ENCODE measurements around the gene CSPG5. TPM values are rescaled to one million over a fixed set of nuclear protein-coding genes. Genes with fewer than 3 reads are reported as not detected.

Gene CSPG5
- total and polyA plus RNA-seq, 4 donors: 78.2 to 338 (median 196) TPM

DNA sequence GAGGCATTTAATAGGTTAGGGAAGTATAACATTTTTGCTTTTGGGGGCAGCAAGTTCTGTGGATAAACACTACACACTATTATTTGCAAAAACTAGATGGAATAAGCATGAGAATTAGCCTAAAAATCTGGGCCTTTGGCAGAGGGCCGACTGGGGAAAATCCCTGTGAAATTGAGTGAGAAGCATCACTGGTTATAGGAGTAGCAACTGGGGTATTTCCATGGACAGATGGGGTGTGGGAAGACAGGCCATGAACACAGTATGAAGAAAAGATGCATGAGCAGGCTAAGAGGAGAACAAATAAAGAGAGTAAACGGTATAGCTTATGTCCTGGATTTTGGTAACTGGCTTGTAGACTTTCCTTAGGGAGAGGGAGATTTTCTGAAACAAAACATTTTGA, 32.9 kb upstream of the CSPG5 start:
- H3K27ac ChIP-seq (ENCODE audit: low read depth, low read length): no peak overlapping the region
- DNase-seq (ENCODE audit: low read depth in 4 of 6, low spot score in 6 of 6): peak in 1 of 6 donors; percentile 58
- peaks cover 5% of the 10 kb centered on the region for H3K4me1 ChIP-seq (ENCODE audit: control insufficient read depth, insufficient read depth, low read length)
- H3K9me3 ChIP-seq (ENCODE audit: control insufficient read depth, insufficient read depth, low read length): no peaks in the 10 kb centered on the region
- no peaks in the 10 kb centered on the region for H3K27me3 ChIP-seq (ENCODE audit: control insufficient read depth, insufficient read depth, low read length)
- H3K4me3 ChIP-seq (ENCODE audit: low read depth, low read length): no peak overlapping the region
- 81% methylated on average over 2 of the region's 2 CpGs for WGBS (ENCODE audit: insufficient coverage)
- H3K36me3 ChIP-seq (ENCODE audit: control insufficient read depth, insufficient read depth, low read length): peaks cover 34% of the 10 kb centered on the region

DNA sequence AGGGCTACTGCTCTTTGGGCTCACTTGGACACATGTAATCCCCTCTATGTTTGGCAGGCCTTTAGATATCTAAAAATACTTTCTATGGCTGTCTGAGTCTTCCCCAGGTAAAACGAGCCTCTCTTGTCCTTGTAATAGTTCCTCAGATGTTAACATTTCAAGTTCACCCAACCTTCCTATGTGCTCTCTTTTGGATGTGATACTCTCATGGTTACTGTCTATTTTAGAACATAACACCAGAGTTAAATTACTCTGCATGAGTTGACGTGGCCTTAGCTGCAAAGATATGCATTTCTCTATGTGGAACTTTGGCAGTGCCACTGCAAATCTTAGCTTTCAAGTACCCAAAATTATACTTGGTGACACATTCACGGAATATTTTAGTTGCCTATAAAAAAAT, 31.9 kb upstream of the CSPG5 start:
- Histone ChIP-seq H3K9me3 (ENCODE audit: control insufficient read depth, insufficient read depth, low read length) (no peaks in the 10 kb centered on the region), H3K4me1 (ENCODE audit: control insufficient read depth, insufficient read depth, low read length) (peaks cover 5% of the 10 kb centered on the region), H3K36me3 (ENCODE audit: control insufficient read depth, insufficient read depth, low read length) (peaks cover 30% of the 10 kb centered on the region), H3K4me3 (ENCODE audit: low read depth, low read length) (no peak overlapping the region), H3K27me3 (ENCODE audit: control insufficient read depth, insufficient read depth, low read length) (no peaks in the 10 kb centered on the region), H3K27ac (ENCODE audit: low read depth, low read length) (no peak overlapping the region)
- peak in 1 of 6 donors; percentile 47 for DNase-seq (ENCODE audit: low read depth in 4 of 6, low spot score in 6 of 6)
- 100% methylated on average over 1 of the region's 3 CpGs for WGBS (ENCODE audit: insufficient coverage)

DNA sequence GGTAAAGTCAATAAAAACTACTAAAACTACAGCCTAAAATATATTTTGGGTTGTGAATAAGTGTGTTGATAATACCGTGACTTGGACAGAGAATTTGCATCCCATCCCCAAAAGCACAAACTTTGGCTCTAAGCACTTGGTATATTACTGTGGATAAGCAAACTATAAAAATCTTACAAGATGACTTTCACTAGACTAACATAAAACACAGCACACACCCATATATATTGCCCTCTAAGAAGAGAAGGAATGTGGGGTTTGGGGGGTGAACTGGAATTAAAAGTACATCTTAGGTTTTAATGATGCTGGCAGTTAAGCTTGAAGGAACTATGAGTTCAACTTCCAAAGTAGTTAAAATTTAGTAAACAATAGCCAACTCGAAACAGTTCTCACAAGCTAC, 28.7 kb upstream of the CSPG5 start:
- Histone ChIP-seq H3K4me1 (ENCODE audit: control insufficient read depth, insufficient read depth, low read length) (no peaks in the 10 kb centered on the region), H3K27me3 (ENCODE audit: control insufficient read depth, insufficient read depth, low read length) (no peaks in the 10 kb centered on the region), H3K36me3 (ENCODE audit: control insufficient read depth, insufficient read depth, low read length) (peaks cover 37% of the 10 kb centered on the region), H3K4me3 (ENCODE audit: low read depth, low read length) (no peak overlapping the region), H3K27ac (ENCODE audit: low read depth, low read length) (no peak overlapping the region), H3K9me3 (ENCODE audit: control insufficient read depth, insufficient read depth, low read length) (no peaks in the 10 kb centered on the region)
- no CpG with 5 or more reads among the region's 2 CpGs for WGBS (ENCODE audit: insufficient coverage)
- DNase-seq (ENCODE audit: low read depth in 4 of 6, low spot score in 6 of 6): no peak

DNA sequence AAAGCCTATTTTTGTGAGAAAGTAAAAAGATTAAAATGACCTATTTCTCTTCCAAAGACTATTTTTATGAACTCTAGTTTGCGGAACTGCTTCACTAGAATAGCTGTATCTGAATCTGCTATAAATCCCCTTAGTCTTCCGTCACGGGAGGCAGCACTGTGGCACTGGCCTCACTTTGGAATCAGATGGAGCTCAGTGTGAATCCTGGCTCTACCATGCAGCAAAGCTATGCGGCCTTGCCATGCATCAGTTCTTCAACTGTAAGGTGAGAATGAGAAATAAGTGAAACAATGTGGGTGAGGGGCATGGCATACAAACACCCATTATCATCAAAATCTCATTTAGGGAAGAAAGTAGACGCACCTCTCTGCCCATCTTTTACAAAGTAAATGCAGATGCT, 27.5 kb upstream of the CSPG5 start:
- no peak overlapping the region for H3K27ac ChIP-seq (ENCODE audit: low read depth, low read length)
- H3K4me3 ChIP-seq (ENCODE audit: low read depth, low read length): no peak overlapping the region
- H3K9me3 ChIP-seq (ENCODE audit: control insufficient read depth, insufficient read depth, low read length): no peaks in the 10 kb centered on the region
- 79% methylated on average over 3 of the region's 5 CpGs for WGBS (ENCODE audit: insufficient coverage)
- peaks cover 35% of the 10 kb centered on the region for H3K36me3 ChIP-seq (ENCODE audit: control insufficient read depth, insufficient read depth, low read length)
- DNase-seq (ENCODE audit: low read depth in 4 of 6, low spot score in 6 of 6): peak in 1 of 6 donors; percentile 27
- peaks cover 10% of the 10 kb centered on the region for H3K4me1 ChIP-seq (ENCODE audit: control insufficient read depth, insufficient read depth, low read length)
- H3K27me3 ChIP-seq (ENCODE audit: control insufficient read depth, insufficient read depth, low read length): no peaks in the 10 kb centered on the region

DNA sequence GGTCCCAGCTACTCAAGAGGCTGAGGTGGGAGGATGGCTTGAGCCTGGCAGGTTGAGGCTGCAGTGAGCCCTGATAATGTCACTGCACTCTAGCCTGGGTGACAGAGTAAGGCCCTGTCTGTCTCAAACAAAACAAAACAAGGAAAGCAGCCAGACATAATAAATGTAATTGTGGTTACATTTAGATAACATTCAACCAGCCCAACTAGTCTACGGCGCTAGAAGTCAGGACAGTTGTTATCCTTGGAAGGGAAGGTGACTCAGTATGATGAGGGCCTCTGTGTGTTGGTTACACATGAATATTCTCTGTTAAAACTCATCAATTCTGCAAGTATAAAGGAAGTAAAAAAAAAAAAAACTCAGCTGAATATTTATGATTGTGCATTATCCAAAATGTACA, 27.0 kb upstream of the CSPG5 start:
- Histone ChIP-seq H3K27me3 (ENCODE audit: control insufficient read depth, insufficient read depth, low read length) (no peaks in the 10 kb centered on the region), H3K9me3 (ENCODE audit: control insufficient read depth, insufficient read depth, low read length) (no peaks in the 10 kb centered on the region), H3K4me1 (ENCODE audit: control insufficient read depth, insufficient read depth, low read length) (peaks cover 13% of the 10 kb centered on the region), H3K4me3 (ENCODE audit: low read depth, low read length) (no peak overlapping the region), H3K27ac (ENCODE audit: low read depth, low read length) (no peak overlapping the region), H3K36me3 (ENCODE audit: control insufficient read depth, insufficient read depth, low read length) (peaks cover 35% of the 10 kb centered on the region)
- WGBS (ENCODE audit: insufficient coverage): no CpG with 5 or more reads among the region's 2 CpGs
- DNase-seq (ENCODE audit: low read depth in 4 of 6, low spot score in 6 of 6): no peak

DNA sequence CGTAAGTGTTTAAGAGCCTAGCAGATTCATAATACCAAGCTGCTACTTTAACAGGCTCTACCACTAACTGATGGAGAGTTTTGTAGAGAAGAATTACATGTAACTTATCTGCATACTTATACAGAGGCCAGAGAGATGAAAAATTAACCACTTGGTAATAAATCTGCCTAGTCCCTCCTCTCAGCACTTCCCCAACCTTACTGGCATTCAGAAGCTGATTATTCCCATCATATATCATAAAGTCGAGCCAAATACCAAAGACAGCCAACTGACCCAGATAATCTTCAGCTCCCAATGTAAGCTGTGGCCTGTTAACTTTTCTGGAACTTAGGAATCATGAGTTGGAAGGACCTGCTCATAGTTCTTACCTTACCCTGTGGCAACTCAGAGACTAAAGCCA, 25.5 kb upstream of the CSPG5 start:
- no peak for DNase-seq (ENCODE audit: low read depth in 4 of 6, low spot score in 6 of 6)
- Histone ChIP-seq H3K27me3 (ENCODE audit: control insufficient read depth, insufficient read depth, low read length) (no peaks in the 10 kb centered on the region), H3K4me3 (ENCODE audit: low read depth, low read length) (no peak overlapping the region), H3K4me1 (ENCODE audit: control insufficient read depth, insufficient read depth, low read length) (peaks cover 16% of the 10 kb centered on the region), H3K27ac (ENCODE audit: low read depth, low read length) (no peak overlapping the region), H3K9me3 (ENCODE audit: control insufficient read depth, insufficient read depth, low read length) (no peaks in the 10 kb centered on the region), H3K36me3 (ENCODE audit: control insufficient read depth, insufficient read depth, low read length) (peaks cover 24% of the 10 kb centered on the region)
- no CpG with 5 or more reads among the region's 2 CpGs for WGBS (ENCODE audit: insufficient coverage)

DNA sequence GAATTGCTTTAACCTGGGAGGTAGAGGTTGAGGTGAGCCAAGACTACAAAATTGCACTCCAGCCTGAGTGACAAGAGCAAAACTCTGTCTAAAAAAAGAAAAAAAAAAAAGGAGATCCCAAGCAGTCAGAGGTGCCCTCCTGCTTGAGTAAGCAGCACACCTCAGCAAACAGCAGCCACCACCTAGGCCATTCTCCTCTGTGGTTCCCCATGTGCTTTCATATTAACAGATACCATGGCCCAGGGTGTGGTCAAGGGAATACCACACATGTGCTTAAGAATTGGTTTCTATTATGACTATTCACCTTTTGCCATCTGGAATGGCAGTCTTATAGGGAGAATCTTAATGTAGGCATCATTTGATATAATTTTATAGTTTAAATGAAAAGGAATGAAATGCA, 24.7 kb upstream of the CSPG5 start:
- H3K9me3 ChIP-seq (ENCODE audit: control insufficient read depth, insufficient read depth, low read length): no peaks in the 10 kb centered on the region
- H3K4me1 ChIP-seq (ENCODE audit: control insufficient read depth, insufficient read depth, low read length): peaks cover 16% of the 10 kb centered on the region
- no peak for DNase-seq (ENCODE audit: low read depth in 4 of 6, low spot score in 6 of 6)
- no peaks in the 10 kb centered on the region for H3K27me3 ChIP-seq (ENCODE audit: control insufficient read depth, insufficient read depth, low read length)
- H3K36me3 ChIP-seq (ENCODE audit: control insufficient read depth, insufficient read depth, low read length): peaks cover 22% of the 10 kb centered on the region
- no peak overlapping the region for H3K27ac ChIP-seq (ENCODE audit: low read depth, low read length)
- no peak overlapping the region for H3K4me3 ChIP-seq (ENCODE audit: low read depth, low read length)

DNA sequence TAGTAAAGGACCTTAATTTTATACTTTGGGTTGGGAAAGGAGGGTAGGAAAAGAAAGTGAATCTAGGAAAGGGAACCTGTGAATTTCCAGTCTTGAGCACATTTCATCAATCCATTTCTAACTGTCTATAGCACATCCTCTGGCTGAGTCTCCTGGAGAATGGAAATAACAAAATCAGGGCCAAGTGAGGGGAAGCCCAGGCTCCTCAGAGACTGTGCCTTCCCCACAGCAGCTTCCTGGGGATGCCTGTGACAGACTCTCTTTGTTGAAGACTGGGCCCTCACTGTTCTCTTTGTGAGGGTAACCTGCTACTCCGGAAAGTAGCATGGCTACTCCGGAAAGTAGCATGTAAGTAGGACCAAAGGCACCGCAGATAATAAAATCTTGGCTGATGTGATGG, 22.6 kb upstream of the CSPG5 start:
- Histone ChIP-seq H3K27me3 (ENCODE audit: control insufficient read depth, insufficient read depth, low read length) (no peaks in the 10 kb centered on the region), H3K4me1 (ENCODE audit: control insufficient read depth, insufficient read depth, low read length) (peaks cover 16% of the 10 kb centered on the region), H3K36me3 (ENCODE audit: control insufficient read depth, insufficient read depth, low read length) (peaks cover 18% of the 10 kb centered on the region), H3K4me3 (ENCODE audit: low read depth, low read length) (no peak overlapping the region), H3K9me3 (ENCODE audit: control insufficient read depth, insufficient read depth, low read length) (no peaks in the 10 kb centered on the region), H3K27ac (ENCODE audit: low read depth, low read length) (peak overlapping the region; percentile 65)
- DNase-seq (ENCODE audit: low read depth in 4 of 6, low spot score in 6 of 6): peak in 5 of 6 donors; percentile 42 to 80 (median 65)
- WGBS (ENCODE audit: insufficient coverage): 41% methylated on average over 2 of the region's 3 CpGs

DNA sequence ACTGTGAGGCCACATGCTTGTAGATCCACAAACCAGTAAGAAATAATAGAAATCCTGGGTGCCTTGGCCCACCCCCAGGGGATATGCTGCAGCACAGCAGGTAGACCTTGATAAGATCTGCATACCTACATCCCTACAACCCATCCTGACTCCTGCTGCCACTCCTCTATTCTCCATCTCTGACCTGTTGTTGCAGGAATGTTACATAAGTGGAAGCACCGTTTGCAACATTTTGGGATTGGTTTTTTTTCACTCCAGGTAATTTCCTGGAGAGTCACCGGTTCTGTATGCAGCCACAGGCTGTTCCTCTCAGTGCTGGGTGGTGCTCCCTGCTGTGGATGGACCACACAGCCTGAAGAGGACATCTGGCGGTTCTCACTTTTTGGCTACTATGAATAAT, 16.1 kb upstream of the CSPG5 start:
- Histone ChIP-seq H3K9me3 (ENCODE audit: control insufficient read depth, insufficient read depth, low read length) (no peaks in the 10 kb centered on the region), H3K27me3 (ENCODE audit: control insufficient read depth, insufficient read depth, low read length) (no peaks in the 10 kb centered on the region), H3K36me3 (ENCODE audit: control insufficient read depth, insufficient read depth, low read length) (peaks cover 35% of the 10 kb centered on the region), H3K4me1 (ENCODE audit: control insufficient read depth, insufficient read depth, low read length) (peaks cover 3% of the 10 kb centered on the region), H3K4me3 (ENCODE audit: low read depth, low read length) (no peak overlapping the region), H3K27ac (ENCODE audit: low read depth, low read length) (no peak overlapping the region)
- WGBS (ENCODE audit: insufficient coverage): 76% methylated on average over 2 of the region's 3 CpGs
- DNase-seq (ENCODE audit: low read depth in 4 of 6, low spot score in 6 of 6): no peak

DNA sequence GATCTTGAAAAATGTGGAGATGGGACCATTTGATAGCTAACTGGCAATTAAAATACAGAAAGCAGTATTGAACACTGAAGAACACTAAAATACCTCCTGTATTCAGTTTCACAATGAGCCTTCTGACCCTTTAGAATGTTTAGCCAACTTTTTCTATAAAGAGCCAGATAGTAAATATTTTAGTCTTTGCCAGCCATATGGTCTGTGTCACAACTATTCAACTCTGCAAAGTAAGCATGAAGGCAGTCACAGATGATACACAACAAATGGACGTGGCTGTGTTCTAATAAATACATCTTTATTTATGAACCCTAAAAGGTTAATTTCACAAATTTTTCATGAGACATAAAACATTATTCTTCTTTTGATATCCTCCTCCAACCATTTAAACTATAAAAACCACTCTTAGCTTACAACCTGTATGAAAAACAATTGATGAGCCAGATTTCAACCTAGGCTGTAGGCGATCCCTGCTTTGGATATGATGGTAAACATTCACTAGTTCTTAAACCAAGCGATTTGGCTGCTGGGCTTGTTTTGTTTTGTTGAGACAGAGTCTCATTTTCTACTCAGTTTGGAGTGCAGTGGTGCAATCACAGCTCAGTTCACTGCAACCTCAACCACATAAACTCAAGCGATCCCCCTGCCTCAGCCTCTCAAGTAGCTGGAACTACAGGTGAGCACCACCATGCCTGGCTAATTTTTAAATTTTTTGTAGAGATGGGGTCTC, 13.6 kb upstream of the CSPG5 start:
- Histone ChIP-seq H3K27me3 (ENCODE audit: control insufficient read depth, insufficient read depth, low read length) (no peaks in the 10 kb centered on the region), H3K9me3 (ENCODE audit: control insufficient read depth, insufficient read depth, low read length) (no peaks in the 10 kb centered on the region), H3K4me1 (ENCODE audit: control insufficient read depth, insufficient read depth, low read length) (no peaks in the 10 kb centered on the region), H3K4me3 (ENCODE audit: low read depth, low read length) (no peak overlapping the region), H3K36me3 (ENCODE audit: control insufficient read depth, insufficient read depth, low read length) (peaks cover 36% of the 10 kb centered on the region), H3K27ac (ENCODE audit: low read depth, low read length) (no peak overlapping the region)
- WGBS (ENCODE audit: insufficient coverage): no CpG with 5 or more reads among the region's 4 CpGs
- DNase-seq (ENCODE audit: low read depth in 4 of 6, low spot score in 6 of 6): no peak

Data from spinal cord (tissue), 10 donors.